Natural killer cell (primary cell): ENCODE measurements around the gene SLC49A3. TPM values are rescaled to one million over a fixed set of nuclear protein-coding genes. Genes with fewer than 3 reads are reported as not detected.
"Not testable (repeated sequence)": the region's sequence is repeated elsewhere in the genome, so short reads cannot be mapped to it uniquely, and the experiment has no call there.

Experiments used
- ATAC-seq, 3 donors: fragments of 150-1000 bp in 2 of 3; fragments of 200-7000 bp in 1 of 3; cut with Tn5 transposase; 1 replicate in 1 of 3; 2 replicates in 2 of 3; pipeline ENCODE4 v1.10.0; 2021; ENCODE audit warnings: mild to moderate bottlenecking in 2 of 3, moderate library complexity in 2 of 3
- DNase-seq, 2 donors: peaks; one replicate each; pipeline versions ENCODE4 v3.0.0 to v3.0.0-alpha.2; 2013 to 2021; ENCODE audit warnings: mixed read lengths in 1 of 2
- H3K27ac ChIP-seq: one replicate; pipeline ENCODE4 v1.5.1; 2013; ENCODE audit warnings: mild to moderate bottlenecking, low read length
- H3K27me3 ChIP-seq: one replicate; pipeline ENCODE4 v1.6.1; 2013; ENCODE audit warnings: low read length; ENCODE audit not compliant: control insufficient read depth, insufficient read depth
- H3K36me3 ChIP-seq: one replicate; pipeline ENCODE4 v1.6.1; 2013; ENCODE audit warnings: low read length; ENCODE audit not compliant: control insufficient read depth, insufficient read depth
- H3K4me1 ChIP-seq: one replicate; pipeline ENCODE4 v1.6.1; 2013; ENCODE audit warnings: low read length; ENCODE audit not compliant: control insufficient read depth, insufficient read depth
- H3K4me3 ChIP-seq: one replicate; pipeline ENCODE4 v1.5.1; 2013; ENCODE audit warnings: low read length
- H3K9me3 ChIP-seq: one replicate; pipeline ENCODE4 v1.6.1; 2013; ENCODE audit warnings: low read length; ENCODE audit not compliant: control insufficient read depth, insufficient read depth
- H3K27ac Mint-ChIP-seq, 2 donors: one replicate each; pipeline ENCODE4 v1.8.0; 2022; ENCODE audit warnings: mild to moderate bottlenecking in 2 of 2, mixed read lengths in 2 of 2, moderate library complexity in 1 of 2
- H3K27me3 Mint-ChIP-seq, 2 donors: one replicate each; pipeline ENCODE4 v1.8.0; 2022; ENCODE audit warnings: low read depth in 2 of 2, mixed read lengths in 2 of 2
- H3K36me3 Mint-ChIP-seq: one replicate; pipeline ENCODE4 v1.8.0; 2022; ENCODE audit warnings: mixed read lengths
- H3K4me1 Mint-ChIP-seq, 2 donors: one replicate each; pipeline ENCODE4 v1.8.0; 2022; ENCODE audit warnings: mixed read lengths in 2 of 2
- H3K4me3 Mint-ChIP-seq: one replicate; pipeline ENCODE4 v1.8.0; 2022; ENCODE audit warnings: mild to moderate bottlenecking, moderate library complexity, mixed read lengths
- H3K9me3 Mint-ChIP-seq, 2 donors: one replicate each; pipeline ENCODE4 v1.8.0; 2022; ENCODE audit warnings: mixed read lengths in 2 of 2
- CTCF ChIP-seq: fragments of 200-600 bp; IDR thresholded peaks from one replicate; pipeline ENCODE4 v1.8.0; 2022; ENCODE audit warnings: antibody characterized with exemption
- WGBS: methylation state at CpG from one replicate; pipeline ENCODE4 v1.1.7; 2013; ENCODE audit warnings: missing lambda C conversion rate; ENCODE audit not compliant: insufficient coverage; 5-methylcytosine and 5-hydroxymethylcytosine counted together
- intact Hi-C: fragments of 100-400 bp; cut with micrococcal nuclease; formaldehyde crosslinking; loops from one replicate; pipeline ENCODE4 v1.14.2; 2022
- total RNA-seq, 4 donors: library from RNA; stranded (reverse); fragments of 120-200 nt in 1 of 4; gene quantifications; one replicate each; pipeline versions ENCODE4 v1.2.3 to v1.2.4, GENCODE V29; 2013 to 2022

Gene SLC49A3
- total RNA-seq, 3 donors from 2014 or later (not counting 1 experiment from before 2014, with no cell fraction given), result 10.0 to 14.9 (median 10.4) TPM

- DNase-seq, result no peak
- 81% methylated on average over 11 of the region's 13 CpGs for WGBS
- intact Hi-C loops, result no loop called here
Measured at GRCh38 chr4:636628-637159, 52.3 kb downstream of the SLC49A3 start.

GRCh38 chr4:635851-636627 is 52.9 kb downstream of the SLC49A3 start:
- WGBS, result 87% methylated on average over 22 of the region's 22 CpGs
- Histone ChIP-seq H3K27ac (no peak overlapping the region), H3K36me3 (no peaks in the 10 kb centered on the region), H3K4me1 (no peaks in the 10 kb centered on the region), H3K4me3 (no peak overlapping the region), H3K9me3 (no peaks in the 10 kb centered on the region), H3K27me3 (no peaks in the 10 kb centered on the region)
- Mint-ChIP-seq H3K27me3 (peaks cover 3 to 8% of the 10 kb centered on the region in 2 donors), H3K27ac (no peak overlapping the region), H3K36me3 (no peaks in the 10 kb centered on the region), H3K4me3 (no peak overlapping the region), H3K4me1 (no peaks in the 10 kb centered on the region), H3K9me3 (peaks cover 0 to 2% of the 10 kb centered on the region in 2 donors)
- ATAC-seq, result no peak
- intact Hi-C loops, result no loop called here
- no peak for TF ChIP-seq CTCF
- no peak for DNase-seq

More at GRCh38 chr4:636628-637159, 52.3 kb downstream of the SLC49A3 start:
- ATAC-seq, result no peak
- Mint-ChIP-seq H3K4me3 (no peak overlapping the region), H3K27me3 (peaks cover 3 to 9% of the 10 kb centered on the region in 2 donors), H3K9me3 (no peaks in the 10 kb centered on the region), H3K4me1 (no peaks in the 10 kb centered on the region), H3K36me3 (no peaks in the 10 kb centered on the region), H3K27ac (no peak overlapping the region)
- no peaks in the 10 kb centered on the region for H3K36me3 ChIP-seq
- H3K27ac ChIP-seq, result no peak overlapping the region
- TF ChIP-seq CTCF, result no peak
- H3K27me3 ChIP-seq, result no peaks in the 10 kb centered on the region
- H3K4me3 ChIP-seq, result no peak overlapping the region
- no peaks in the 10 kb centered on the region for H3K9me3 ChIP-seq
- no peaks in the 10 kb centered on the region for H3K4me1 ChIP-seq

GRCh38 chr4:635066-635835 is 53.7 kb downstream of the SLC49A3 start:
- H3K27ac Mint-ChIP-seq, DNase-seq, H3K36me3 ChIP-seq, intact Hi-C loops, H3K36me3 Mint-ChIP-seq, H3K4me1 ChIP-seq, H3K4me3 Mint-ChIP-seq, H3K27me3 Mint-ChIP-seq, H3K27me3 ChIP-seq, H3K4me3 ChIP-seq, ATAC-seq, H3K4me1 Mint-ChIP-seq, H3K9me3 Mint-ChIP-seq, H3K9me3 ChIP-seq, H3K27ac ChIP-seq: not testable (repeated sequence)
- WGBS, result 92% methylated on average over 46 of the region's 46 CpGs

GRCh38 chr4:634599-634985 is 54.4 kb downstream of the SLC49A3 start:
- DNase-seq (no peak), ATAC-seq (no peak)
- Mint-ChIP-seq H3K27me3 (peaks cover 0 to 5% of the 10 kb centered on the region in 2 donors), H3K36me3 (no peaks in the 10 kb centered on the region), H3K27ac (no peak overlapping the region), H3K4me3 (no peak overlapping the region), H3K9me3 (peaks cover 0 to 2% of the 10 kb centered on the region in 2 donors), H3K4me1 (no peaks in the 10 kb centered on the region)
- no peak for TF ChIP-seq CTCF
- Histone ChIP-seq H3K4me1 (no peaks in the 10 kb centered on the region), H3K4me3 (no peak overlapping the region), H3K36me3 (no peaks in the 10 kb centered on the region), H3K27ac (no peak overlapping the region), H3K27me3 (no peaks in the 10 kb centered on the region), H3K9me3 (no peaks in the 10 kb centered on the region)
- intact Hi-C loops, result no loop called here
- 84% methylated on average over 23 of the region's 23 CpGs for WGBS
